Spleen (tissue), 7 donors: ENCODE measurements around the gene AGMO.

Experiments used
- POLR2AphosphoS5 ChIP-seq, 3 donors: sonication (generic); formaldehyde crosslinking; IDR thresholded peaks; one replicate each; pipeline ENCODE4 v1.5.1; 2017; ENCODE audit warnings: antibody characterized with exemption in 3 of 3
- TF ChIP-seq, protein P1 (sequence below), 11 experiments: fragments of 200-600 bp in 7 of 11; fragments of 450-650 bp in 4 of 11; sonication (generic) in 4 of 11; IDR thresholded peaks in 8 of 11; conservative IDR thresholded peaks in 3 of 11; 1 replicate in 7 of 11; 2 replicates in 4 of 11; pipeline versions ENCODE4 v1.4.0 to v1.8.0; 2016 to 2021; ENCODE audit warnings: antibody characterized with exemption in 11 of 11, inconsistent platforms in 4 of 11, mild to moderate bottlenecking in 1 of 11
- donor health status: DM: no; HTN: no; CAD: no; lungs with moderate emphysema.
- donor health status: DM: no; HTN: no; CAD: no.
- donor health status: DM: no; HTN: no; CAD: no.

DNA sequence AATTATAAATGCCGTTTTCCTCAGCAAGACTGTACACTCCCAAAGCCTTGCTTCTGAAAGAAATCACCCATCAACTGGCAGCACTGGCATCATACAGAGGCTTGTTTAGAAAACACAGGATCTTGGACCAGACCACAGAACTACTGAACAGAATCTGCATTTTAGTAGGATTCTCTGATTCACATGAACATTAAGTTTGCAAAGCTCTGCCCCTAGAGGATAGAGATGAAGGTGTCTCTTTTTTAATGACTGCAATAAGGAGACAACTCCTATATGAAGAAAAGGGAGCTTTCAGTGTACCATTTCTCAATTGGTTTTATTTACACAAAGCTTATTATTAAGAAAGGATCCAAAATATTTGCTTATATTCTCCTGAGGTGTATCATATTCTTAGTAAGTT is 172.7 kb downstream of the AGMO start:
- TF ChIP-seq, protein P1, sequence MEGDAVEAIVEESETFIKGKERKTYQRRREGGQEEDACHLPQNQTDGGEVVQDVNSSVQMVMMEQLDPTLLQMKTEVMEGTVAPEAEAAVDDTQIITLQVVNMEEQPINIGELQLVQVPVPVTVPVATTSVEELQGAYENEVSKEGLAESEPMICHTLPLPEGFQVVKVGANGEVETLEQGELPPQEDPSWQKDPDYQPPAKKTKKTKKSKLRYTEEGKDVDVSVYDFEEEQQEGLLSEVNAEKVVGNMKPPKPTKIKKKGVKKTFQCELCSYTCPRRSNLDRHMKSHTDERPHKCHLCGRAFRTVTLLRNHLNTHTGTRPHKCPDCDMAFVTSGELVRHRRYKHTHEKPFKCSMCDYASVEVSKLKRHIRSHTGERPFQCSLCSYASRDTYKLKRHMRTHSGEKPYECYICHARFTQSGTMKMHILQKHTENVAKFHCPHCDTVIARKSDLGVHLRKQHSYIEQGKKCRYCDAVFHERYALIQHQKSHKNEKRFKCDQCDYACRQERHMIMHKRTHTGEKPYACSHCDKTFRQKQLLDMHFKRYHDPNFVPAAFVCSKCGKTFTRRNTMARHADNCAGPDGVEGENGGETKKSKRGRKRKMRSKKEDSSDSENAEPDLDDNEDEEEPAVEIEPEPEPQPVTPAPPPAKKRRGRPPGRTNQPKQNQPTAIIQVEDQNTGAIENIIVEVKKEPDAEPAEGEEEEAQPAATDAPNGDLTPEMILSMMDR (IDR thresholded peaks at IDR 0.05 in 8 of 11, conservative IDR thresholded peaks at IDR 0.05 in 3 of 11), result no peak
- no peak for TF ChIP-seq POLR2AphosphoS5 (IDR thresholded peaks at IDR 0.05)
